Measurements from ENCODE around the gene MAST4.

Gene MAST4

DNA sequence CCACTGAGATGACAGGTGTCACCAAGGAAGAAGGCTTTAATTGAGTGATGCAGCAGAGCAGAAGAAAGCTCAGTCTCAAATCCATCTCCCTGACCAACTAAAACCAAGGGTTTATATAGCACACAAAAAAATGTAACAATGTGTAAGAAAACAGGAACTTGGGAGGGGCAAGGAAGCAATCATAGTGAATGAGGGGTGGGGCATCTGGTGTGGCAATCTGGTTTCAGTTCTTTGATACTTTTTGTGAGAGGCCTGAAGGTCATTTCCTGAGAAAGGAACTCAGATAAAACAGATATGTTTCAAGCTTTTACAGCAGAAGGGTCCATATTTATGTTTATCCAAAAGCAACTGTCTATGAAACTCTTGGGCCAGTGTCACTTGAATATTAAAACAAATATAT lies 580.7 kb downstream of the MAST4 start:
- DNase-seq (ENCODE audit: low read depth in 1 of 2, low spot score in 1 of 2) = no peak

DNA sequence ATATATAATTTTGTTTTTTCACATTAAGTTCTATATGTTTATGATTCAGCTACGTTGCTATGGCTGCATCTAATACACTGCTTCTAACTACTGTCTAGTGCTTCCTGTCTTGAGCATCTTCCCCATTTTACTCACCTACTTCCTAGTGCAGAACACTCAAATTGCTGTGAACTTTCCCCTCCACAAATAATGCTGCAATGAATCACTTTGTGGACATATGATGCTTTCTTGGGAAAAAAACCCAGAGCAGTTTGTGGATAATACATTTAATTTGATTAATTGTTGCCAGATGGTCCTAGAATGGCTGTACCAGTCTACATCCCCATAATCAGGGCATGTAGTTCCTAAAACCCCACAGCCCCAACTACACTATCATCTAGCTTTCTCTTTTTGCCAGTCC lies 581.9 kb downstream of the MAST4 start:
- no peak for DNase-seq (ENCODE audit: low read depth in 1 of 2, low spot score in 1 of 2)

DNA sequence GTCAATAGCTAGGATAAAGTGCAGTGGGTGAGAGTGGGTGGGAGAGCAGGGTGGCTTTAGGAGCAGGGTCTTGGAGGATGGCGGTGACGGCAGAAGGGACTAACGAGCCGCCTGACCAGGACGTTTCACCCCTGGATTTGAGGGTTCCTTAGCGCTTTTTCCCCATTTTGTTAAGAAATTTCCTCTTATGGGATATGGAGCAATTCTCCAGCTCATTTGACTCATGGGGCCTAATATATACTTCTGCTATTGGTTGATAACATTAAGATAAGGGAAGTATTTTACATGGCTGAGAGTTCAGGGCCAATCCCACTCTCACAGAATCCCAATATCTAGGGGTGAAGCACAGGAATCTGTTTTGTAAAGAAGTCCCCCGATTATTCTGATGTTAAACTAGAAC lies 582.8 kb downstream of the MAST4 start:
- DNase-seq (ENCODE audit: low read depth in 1 of 2, low spot score in 1 of 2) = no peak

DNA sequence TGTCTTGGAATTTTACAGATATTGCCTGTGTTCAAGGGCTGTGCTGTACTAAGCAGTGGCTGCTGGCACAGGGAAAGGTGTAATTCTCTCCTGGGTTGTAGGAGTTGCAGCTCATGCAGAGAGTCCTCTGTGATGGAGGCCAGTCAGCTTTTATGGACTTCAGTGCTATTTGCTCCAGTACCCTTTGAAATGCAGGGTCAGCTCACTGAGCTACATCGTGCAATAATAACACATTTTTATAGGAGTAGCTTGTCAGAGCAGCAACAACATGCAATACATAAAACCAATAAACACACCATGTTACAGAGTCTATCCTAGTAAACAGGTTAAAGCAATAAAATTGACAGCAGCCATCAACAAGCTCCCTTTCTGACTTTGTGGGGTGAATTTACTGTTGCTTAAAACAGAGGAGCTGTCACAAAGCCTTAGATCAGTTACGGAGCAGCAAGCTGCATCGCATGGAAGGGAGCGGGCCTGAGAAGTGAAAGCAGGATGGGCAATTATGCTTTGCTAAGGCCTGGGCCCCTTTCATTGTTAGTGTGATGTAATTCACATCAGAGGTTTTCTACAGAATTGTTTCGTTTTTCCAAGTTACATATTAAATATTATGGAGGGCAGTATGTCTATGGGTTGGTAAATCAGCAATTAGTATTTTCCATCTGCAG lies 583.6 kb downstream of the MAST4 start:
- DNase-seq (ENCODE audit: low read depth in 1 of 2, low spot score in 1 of 2) = no peak

DNA sequence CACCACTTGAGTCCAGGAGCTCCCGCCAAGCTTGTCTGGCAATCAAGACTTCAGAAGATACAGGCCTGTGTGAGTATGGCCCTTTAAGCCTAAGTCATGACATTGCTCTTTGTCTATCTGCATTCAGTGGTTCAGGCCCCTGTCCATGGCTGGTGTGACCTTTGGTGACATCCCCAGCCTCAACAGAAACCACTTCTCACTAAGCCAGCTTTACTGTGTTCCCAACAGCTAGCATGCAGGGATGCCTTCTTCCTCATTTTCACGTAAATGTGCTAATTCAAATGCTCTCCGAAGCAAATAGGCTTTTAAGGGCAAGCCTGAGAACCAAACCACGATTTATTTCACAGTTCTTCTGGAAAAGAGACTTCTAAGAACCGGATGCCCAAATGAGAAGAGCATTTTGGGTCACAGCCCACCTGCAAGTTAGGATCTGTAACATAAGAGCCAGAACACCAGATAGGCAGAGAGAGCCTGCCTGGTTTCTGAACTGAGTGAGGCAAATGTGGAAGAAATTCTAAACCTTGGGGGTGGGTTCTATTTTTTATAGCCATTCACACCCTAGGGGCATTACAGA lies 585.5 kb downstream of the MAST4 start:
- DNase-seq (ENCODE audit: low read depth in 1 of 2, low spot score in 1 of 2) = no peak

DNA sequence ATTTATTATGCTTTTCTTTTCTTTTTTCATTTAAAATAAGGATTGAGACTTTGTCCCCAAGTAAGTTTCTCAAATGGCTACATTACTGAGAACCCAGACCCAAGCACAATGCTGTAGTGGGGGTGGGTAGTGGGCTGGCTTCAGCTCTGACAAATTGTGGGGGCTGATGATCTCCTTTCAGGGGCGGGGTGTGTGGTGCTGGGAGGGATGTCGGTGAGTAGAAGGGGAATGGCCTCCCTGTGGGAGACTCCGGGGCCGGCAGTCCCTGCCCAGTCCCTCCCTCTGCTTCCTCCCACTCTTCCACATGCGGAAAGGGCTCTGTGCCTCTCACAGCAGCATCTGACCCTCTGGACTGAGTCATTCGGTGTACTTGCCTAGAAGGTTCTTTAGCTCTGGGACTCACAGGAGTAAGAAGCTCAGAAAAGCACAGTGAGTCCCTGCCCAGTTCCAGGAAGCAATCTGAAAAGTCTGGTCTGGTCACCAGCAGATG lies 586.2 kb downstream of the MAST4 start:
- no peak for DNase-seq (ENCODE audit: low read depth in 1 of 2, low spot score in 1 of 2)

DNA sequence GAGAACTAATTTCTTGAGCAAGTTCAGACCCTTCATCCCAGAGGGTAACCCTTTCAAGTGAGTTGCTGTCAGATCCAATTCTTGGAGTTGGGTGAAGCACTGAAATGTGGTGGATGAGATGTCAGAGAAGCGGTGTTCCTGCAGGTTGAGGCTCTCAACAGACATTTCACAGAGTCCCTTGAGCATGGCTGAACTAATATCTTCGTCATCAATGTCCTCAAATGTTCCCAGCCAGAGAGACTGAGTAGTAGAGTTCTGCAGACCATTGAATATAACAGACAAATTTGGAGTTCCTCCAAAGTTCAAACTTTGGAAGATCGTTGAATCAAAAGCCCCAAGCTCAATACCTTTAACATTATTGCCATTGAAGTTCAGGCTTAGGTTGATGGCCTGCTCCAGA lies 587.7 kb downstream of the MAST4 start:
- DNase-seq (ENCODE audit: low read depth in 1 of 2, low spot score in 1 of 2) = no peak

DNA sequence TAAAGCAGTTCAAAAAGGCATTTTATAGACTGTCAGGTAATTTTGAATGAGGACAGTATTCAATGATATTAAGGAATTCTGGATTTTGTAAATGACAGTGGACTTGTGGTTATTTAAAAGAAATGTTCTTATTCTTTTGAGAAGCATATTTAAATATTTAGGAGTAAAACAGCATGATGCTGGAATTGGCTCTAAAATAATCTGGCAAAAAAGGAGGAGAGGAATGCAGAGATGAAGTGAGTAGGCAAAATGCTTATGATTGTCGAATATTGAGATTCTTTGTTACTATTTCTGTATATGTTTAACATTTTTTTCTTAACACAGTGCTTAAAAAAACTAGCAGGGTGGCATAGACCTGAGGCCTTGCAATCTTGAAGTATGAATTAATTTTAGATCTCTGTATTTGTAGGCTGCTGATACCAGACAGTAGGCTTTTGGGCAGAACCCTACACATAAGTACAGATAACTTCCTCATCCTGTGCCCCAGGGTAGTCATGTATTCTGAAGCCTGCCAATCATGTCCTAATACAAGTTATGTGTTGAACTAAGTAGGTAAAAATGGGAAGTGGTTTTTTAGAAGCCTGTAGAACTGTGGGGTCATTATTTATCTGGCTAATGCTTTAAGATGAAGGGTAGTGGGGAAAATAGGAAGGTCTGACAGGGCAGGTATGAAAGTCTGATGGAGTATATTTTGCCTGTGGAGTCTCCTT lies 591.0 kb downstream of the MAST4 start:
- no peak for DNase-seq (ENCODE audit: low read depth in 1 of 2, low spot score in 1 of 2)

DNA sequence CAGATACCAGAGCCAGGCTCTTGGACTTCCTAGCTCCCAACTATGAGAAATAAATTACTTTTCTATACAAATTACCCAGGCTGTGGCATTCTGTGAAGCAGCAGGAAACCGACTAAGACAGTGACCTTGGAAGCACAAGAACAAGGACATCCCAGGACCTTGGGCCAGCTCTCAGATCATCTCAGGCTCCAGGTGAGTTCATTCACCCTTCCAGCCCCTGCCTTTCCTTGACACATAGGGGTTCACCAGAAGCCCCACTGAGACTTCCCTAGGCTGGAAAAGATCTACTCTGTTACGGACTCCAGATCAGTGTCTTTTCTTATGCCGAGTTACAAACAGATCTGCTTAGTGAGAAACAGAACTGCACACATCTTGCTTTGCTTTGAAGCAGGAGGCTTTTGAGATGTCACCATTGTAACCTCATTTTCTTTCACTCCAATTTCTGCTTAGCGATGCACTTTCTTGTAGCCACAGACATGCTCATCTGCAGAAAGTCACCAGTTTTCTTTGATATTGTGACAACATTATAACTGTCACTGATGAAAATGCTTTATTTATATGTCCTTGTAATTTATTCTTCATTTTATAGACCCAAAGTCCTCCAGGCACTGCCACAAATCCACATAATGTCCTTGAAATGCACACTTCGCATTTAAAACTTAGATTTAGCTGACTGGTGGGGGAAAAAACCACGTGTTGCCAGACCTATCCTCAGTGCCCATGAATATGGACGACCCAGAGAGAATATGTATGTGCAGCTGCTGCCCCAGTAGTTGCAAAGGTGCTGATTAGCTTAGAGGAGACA lies 592.3 kb downstream of the MAST4 start:
- DNase-seq (ENCODE audit: low read depth in 1 of 2, low spot score in 1 of 2) = no peak

DNA sequence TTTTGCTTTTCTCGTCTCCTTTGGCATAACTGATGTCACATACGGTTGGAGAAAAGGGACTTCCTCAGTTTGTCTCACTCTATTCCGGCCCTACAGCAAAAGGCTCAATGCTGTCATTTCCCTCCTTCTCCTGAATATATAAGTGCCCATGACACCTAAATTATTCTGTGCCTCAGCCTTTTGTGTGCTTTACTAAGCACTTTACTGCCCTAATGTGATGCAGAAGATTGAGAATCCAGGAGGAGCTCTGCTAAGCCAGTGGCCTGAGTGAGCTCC lies 592.8 kb downstream of the MAST4 start:
- DNase-seq (ENCODE audit: low read depth in 1 of 2, low spot score in 1 of 2) = no peak

DNA sequence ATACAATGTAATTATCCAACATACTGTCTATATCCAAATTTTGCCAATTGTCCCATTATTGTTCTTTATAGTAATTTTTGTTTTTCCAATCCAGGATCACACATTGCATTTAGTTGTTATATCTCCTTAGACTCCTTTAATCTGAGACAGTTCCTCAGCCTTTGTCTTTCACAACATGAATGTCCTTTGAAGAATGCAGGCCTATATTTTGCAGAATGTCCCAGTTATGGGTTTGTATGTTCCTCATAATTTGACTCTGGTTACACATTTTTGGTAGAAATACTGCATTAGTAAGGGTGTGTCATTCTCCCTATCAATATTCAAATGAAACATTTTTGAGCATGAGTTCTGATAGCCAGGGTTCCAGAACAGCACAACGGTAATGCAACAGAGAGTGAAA lies 593.7 kb downstream of the MAST4 start:
- no peak for DNase-seq (ENCODE audit: low read depth in 1 of 2, low spot score in 1 of 2)

DNA sequence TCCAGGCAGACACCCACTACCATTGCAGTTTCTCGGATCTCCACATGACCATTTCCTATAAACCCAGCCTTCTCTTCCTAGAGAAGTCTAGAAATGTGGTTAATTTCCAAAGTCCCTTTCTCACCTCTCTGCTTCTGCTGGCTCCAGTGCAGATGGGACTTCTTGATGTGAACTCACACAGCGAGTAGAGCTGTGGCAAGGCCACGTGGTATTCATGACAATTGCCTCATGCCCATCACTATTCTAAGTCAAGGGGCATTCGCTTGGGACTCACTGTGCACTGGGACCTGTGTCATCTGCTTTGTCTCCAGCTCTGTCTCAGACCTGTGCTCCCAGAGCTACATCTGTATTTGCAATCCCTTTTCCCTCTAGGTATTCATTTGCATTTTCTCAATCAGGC lies 594.2 kb downstream of the MAST4 start:
- DNase-seq (ENCODE audit: low read depth in 1 of 2, low spot score in 1 of 2) = no peak

DNA sequence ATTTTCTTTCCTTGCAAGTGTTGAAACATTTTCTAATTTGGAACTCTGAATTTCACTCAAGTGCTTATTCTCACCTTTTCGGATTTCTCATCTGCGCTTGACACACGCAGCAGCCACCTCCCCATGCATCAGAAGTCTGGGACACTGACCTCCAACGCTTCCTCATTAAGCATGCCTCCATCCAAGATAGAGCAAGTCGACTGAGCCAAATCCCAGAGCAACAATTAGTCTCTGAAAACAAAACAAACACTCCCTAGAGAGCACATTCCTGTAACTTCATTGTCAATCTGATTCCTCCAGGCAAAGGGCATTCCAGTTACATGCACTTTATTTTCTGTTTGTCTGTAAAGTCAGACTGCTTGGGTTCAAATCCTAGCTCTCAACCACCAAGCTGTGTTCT lies 594.7 kb downstream of the MAST4 start:
- DNase-seq (ENCODE audit: low read depth in 1 of 2, low spot score in 1 of 2) = no peak

DNA sequence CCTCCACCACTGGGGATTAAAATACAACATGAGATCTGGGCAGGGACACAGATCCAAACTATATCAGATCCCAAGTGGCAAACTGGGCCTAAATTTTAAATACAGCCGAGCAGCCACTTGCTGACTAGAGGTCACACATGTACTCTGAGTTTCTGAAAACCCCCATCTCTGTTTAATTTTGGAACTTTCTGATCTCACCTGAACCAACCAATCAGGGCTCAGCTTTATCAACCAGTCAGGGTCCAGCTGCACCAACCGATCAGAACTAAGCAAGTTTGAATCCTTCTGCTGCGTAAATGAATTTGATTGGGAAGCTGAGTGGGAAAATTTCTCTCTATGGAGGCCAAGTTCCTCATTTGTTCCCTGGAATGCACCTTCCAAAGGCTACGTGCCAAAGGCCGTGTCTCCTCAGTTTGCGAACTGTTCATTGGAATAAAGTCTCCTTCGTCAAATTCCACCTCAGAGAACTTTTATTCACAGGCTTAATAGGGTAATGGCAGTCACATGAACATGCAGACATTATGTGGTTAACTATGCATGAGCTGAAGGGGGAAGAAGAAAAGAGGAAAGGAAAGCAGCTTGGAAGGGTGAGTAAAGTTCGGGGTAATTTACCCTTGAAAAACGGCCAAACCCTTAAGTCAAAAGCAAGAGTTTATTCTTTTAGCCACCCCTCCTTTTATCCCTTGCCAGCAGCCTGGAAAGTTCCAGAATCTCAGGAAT lies 596.7 kb downstream of the MAST4 start:
- DNase-seq (ENCODE audit: low read depth in 1 of 2, low spot score in 1 of 2) = no peak

DNA sequence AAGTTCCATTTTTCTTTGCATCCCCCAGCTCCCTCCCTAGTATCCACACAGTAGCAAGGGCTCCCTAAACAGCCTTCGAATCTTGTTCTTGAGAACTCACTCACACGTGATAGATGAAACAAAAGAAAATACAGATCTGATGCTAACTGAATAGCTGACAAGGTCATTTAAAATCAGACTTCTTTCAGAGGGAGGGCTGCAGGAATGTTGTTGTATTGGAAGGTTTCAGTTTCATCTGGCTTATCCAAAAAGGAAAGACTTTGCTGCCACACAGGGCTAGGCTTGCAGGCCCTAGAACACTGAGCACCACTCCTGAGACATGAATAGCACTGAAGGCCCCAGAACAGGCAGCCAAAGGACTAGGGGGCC lies 597.2 kb downstream of the MAST4 start:
- no peak for DNase-seq (ENCODE audit: low read depth in 1 of 2, low spot score in 1 of 2)

DNA sequence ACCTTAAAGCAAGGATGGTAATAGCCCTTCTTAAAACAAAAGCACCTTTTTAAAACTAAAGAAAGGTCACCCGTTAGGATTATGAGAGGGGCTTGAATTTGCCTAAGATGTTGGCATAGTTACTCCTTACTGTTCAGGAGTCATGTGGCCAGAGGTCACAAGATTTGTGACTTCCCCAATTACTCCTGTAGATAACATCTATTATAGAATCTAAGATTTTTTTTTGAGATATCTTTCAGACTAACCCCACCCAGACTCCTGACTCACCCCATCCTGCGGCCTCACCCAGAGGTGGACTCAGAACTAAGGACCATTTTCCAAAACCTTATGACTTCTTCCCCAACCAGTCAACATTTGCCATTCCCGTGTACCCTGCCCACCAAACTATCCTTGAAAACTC lies 598.0 kb downstream of the MAST4 start:
- no peak for DNase-seq (ENCODE audit: low read depth in 1 of 2, low spot score in 1 of 2)

DNA sequence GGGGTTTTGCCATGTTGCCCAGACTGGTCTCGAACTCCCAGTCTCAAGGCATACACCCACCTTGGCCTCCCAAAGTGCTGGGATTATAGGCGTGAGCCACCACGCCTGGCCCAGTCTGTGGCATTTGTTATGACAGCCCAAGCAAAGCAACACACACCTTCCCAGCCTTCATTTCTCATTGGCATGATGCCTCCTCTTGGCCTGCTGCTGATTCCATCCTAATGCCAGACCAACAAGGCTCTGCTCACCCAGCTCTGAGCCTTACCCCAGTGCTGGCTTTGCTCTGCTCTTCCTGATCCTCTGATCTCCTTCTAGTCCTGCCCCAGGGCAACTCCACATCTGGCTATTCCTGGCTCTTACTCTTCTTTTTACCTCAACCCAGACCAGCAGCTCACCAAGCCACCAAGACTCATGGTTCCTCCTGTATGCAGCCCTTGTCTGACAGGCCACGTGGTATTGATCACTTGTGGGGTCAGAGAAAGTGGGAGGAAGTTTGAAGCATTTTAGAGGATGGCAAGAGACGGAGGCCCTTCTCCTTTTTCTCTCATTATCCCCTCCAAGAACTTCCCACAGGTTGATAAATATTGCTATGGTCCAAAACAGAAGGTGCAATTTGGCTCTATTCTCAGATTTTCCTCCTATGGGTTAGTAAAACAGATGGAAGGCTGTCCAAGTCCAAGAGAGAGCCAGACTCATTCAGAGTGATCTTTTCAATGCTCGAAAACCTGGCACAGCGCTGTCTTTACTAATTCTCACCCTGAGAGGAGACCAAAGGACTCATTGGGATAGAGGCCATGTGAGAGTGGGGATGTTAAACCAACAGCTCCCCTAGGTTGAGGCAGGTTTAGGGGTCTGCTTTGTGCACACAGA lies 599.4 kb downstream of the MAST4 start:
- no peak for DNase-seq (ENCODE audit: low read depth in 1 of 2, low spot score in 1 of 2)

DNA sequence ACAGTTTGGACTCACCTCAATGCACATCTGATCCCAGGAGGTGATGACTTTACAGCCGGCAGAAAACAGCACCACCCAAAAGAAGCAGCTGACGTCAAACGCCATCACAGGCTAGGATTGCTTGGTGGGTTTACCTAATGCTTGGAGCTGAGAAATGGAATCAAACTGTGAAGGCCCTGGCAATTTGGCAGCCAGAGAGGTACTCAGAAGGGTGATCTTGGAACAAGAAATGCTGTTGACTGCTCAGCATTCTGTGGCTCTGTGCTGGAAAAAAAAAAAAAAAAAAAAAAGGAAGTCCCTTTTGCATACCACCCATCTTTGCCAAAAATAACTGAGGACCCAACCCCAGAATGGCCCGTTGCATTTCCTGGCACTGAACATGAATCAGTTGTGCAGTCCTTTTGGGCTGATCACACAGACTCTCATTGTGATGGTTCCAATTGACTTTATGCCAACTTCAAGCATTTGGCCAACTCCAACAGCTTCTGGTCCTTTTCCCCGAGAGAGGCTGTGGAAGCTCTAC lies 600.4 kb downstream of the MAST4 start, which contains the start of gene CD180:
CD180 (minus strand) TSS at position 263 of the 523 bp plus-strand sequence; CDS start at position 105, 158 bp downstream.
- no peak for DNase-seq (ENCODE audit: low read depth in 1 of 2, low spot score in 1 of 2)

DNA sequence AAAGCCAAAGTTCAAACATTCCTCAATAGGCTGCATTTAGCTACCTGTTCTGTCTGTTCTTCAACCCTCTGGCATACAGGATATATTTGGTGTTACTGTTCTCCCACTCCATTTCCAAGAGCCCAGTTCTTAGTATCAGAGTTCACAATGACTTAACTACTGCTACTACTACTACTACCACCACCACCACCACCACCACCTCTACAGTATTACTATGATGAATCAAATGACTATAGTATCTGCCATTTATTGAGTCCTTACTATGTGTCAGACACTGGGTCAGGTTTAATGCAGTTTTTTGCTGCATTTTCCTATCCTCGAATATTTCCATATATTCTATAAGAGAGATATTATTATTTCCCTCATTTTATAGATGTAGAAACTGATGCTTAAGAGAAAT lies 601.3 kb downstream of the MAST4 start:
- DNase-seq (ENCODE audit: low read depth in 1 of 2, low spot score in 1 of 2) = no peak

DNA sequence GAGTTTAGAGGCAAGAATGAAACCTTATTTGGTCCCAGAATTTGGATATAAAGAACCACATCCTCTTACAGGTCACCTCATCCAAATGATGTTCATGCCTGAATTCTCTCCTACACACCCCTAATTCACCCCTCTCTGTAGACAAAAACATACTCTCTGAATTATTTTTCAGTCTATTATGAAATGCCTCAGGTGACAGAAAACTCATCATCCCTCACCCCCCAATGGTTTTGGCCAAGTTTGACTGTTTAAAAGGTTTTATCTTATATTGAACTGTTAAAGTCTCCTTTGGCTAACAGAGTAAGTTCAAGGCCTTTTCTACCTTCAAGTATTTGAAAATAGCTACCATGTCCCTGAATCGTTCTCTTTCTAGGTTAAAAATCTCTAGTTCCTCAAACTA lies 602.7 kb downstream of the MAST4 start:
- no peak for DNase-seq (ENCODE audit: low read depth in 1 of 2, low spot score in 1 of 2)
